NCI-H2196 (cell line): ENCODE measurements around the gene BLACAT1.

Experiments used
- DNase-seq: peaks from one replicate; lab custom pipeline; 2025; ENCODE audit not compliant: unreplicated experiment; lab: John Stamatoyannopoulos, UW

Gene BLACAT1

DNA sequence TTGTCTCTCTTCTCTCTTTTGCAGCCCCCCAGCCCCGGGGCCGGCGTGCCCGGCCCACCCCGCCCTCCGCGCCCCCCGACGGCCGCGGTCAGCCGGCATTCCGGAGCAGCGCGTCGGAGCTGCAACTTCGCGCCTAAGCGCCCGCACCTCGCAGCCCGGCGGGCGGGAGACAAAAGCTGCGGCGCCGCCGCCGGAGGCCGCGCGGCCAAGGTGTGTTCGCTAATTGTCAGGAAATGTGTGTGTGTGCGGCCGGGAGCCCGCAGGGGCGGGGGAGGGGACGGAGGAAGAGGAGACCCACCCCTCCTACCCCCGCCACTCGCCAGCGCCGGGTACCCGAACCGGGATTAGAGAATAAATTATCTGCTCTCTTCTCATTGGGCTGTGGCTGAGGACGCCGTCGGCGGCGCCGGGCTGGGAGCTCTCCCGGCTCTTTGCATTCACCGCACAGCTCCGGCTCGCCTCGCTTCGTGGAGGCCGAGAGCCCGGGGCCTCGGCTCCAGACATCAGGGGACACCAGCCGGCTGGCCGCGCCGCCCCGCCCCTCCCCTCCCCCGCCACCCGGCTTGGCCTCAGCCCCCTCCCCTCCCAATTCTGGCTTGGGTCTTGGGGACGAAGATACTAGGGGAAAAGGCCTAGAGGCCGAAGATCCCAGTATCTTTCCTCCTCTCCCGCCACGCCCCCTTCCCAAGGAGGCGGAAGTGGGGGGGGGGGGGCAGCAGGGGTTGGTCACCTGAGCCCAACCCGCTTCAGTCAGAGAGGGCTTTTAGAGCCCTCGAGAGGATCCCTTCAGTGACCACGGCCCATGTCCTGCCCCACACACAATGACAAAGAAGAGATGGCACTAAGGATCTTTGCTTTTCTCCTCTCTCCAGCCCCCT is 1.3 kb upstream of the BLACAT1 start:
- DNase-seq, result peak; percentile 62

DNA sequence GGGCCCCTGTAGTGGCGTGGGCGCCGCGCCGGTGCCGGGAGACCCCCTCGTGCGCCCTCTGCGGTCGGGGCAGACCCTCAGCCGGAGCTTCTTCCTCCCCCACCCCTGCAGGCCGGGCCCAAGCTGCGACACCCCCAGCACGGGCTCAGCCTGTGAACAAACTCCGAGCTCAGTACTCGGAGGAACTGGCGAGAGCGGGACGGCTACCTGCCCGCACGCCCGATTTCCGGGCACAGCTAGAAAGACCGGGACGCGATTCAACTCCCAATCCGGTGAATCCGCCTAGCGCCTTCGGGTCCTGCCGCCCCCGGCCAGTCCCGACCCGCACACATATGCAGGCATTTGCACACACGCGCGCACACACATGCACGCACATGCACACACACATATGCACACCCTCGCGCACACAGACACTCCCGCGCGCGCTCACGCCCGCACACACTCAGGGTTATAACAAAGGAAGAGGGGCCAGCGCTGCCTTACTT is 580 bp upstream of the BLACAT1 start:
- DNase-seq, result peak; percentile 21

DNA sequence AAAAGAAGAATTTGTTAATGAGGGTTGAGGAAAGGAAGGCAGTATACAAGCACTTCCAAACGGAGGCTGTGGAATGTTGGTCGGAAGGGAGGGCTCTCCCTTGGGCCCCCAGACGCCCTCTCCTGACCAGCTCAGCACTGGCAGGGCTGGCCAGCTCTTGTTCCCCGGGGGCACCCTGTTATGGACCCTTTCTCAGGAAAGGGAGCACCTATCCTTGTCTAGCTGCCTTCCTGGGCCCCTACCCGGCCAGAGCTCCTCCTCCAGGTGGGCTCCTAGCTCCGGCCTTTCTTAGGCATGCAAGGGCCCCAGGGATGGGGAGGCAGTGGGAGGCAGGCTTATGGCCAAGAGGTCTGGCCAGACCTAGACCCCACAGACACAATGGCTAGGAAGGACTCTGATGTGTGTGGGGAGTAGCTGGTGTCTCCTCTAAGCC is 926 bp downstream of the BLACAT1 start:
- no peak for DNase-seq

DNA sequence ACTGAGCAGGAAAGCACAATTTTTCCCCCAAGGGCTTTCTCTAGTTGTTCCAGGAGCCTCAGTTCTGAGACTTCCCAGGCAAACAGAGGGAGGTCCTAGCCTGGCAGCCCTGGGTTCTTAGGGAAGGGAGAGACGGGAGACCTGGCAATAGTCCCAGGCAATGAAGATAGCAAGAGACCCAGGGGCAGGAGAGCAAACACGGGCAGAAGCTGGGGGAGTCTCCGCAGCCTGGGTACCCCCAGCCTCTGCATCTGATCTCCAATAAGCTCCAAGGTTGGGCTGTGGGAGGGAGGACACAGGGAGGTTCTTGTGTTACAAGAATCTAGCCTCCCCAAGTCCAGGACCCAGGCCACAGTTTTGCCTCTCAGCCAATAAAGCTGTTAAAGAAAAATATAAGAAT is 2.4 kb downstream of the BLACAT1 start:
- DNase-seq, result no peak

DNA sequence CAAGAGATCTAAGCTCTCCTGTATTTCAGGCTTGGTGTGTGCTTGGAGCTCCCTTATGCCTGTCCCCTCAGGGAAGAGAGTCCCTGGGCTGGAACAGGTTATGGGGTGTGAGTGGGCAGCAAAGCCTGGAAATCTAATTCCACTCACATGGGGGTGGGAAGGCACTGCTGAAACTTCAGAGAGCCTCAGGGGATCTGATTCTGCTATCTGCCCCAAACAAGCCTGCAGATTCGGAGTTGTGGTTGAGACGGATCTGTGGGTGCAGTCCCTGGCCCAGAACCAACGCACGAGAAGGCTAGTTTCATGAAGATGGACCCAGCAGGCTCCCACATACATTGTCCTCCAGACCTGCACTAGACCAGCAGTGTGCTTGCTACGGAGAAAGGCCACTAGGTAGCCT is 2.9 kb downstream of the BLACAT1 start:
- DNase-seq, result no peak

DNA sequence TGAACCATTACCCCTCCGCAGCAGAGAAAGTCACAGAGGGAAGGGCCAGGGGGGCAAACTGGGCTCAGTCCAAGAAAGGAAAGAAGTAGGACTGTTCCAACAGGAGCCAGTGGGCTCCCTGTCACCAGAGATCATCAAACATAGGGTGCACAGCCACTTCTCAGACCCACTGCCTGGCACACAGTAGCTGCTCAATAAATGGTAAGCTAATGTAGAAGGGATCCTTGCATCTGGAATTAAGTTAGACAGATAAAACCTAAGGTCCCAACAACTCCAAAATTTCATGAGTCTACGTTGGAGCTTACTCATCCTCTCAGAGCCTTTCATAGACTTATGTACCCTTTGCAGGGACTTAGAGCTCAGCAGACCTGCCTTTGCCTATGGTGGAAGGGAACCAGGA is 3.5 kb downstream of the BLACAT1 start:
- no peak for DNase-seq

DNA sequence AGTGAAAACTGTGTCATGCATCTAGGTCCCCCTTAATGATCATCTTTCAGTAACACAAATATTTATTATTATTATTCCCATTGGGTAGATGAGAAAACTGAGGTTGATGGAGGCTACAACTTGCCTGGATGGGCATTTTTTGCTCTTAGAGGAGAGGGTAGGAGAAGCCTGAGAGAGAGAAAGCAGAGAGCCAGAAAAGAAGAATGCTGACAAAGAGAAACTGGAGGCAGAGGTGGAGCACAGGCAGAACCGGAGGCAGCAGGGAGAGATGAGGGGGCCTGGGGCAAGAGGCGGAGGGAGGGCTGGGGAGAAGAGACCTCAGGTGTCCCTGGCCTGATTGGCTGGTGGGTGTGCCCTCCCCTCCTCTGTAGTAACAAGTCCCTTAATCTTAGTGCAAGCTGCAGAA is 4.1 kb downstream of the BLACAT1 start:
- no peak for DNase-seq

DNA sequence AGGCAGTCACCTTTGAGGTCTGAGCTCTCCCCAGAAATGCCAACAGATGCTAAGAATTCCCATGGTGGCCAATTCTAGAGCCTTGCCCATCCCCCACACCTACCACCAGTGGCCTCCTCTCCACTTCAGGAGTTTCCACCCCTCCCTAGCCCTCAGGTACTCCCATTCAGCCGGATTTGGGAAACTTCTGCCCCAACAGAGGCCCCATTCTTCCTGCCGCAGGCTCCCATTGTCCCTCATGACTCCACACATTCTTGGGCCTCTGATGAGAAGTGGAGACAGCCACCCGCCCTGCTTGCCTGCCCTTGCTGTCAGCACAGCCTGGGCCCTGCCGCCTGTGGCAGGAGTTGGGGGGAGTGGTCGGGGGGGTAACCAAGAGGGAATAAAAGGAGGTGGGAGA is 4.6 kb downstream of the BLACAT1 start:
- DNase-seq, result no peak

DNA sequence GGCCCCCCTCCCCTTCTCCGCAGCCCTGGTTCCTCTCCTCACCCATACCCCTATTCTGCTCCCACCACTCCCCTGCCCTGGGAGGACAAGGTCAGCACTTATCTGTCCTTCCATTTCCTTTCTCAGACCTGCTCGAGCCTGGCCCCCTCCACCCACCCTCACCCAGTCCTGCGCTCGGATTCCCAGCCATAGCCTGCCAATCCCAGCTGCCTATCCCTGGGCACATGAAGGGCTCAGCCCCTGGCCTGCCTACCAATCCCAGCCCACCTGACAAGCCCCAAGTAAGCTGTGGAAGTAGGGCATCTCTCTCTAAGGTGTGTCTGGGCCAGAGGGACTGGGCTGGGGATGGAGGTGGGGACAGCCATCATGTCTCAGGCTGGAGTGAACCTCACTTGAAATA is 5.4 kb downstream of the BLACAT1 start:
- peak; percentile 37 for DNase-seq

DNA sequence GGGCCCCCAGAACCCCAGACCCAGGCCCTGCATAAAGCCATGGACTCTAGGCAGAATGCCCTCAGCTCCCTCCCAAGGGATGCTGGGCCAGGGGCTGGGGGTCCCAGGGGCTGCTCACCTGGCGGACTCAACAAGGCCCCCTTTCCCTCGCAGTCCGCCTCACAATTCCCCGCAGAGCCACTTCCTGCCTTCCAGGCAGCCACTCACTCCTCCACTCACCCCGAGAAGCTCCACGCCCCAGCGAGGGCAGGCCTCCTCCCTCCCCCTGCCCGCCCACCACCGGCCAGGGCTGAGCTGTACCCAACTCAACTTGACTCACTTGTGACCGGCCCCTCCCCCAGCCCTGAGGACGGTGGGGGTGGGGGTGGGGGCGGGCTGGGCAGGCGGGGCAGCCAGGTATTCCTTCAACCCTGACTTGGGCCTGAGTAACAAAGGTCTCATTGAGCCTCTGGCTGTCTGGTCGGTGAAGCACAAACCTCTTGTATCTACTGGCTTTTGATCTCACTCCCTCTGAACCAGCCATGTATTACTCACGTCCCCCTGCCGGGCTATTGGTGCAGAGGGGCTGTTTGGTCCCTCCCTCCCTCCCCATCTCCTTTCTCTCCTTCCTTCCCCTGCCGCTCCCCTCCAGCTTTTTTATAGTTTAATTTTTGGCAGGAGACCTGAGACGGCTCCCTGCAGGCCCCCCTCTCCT is 5.9 kb downstream of the BLACAT1 start:
- peak; percentile 60 for DNase-seq

DNA sequence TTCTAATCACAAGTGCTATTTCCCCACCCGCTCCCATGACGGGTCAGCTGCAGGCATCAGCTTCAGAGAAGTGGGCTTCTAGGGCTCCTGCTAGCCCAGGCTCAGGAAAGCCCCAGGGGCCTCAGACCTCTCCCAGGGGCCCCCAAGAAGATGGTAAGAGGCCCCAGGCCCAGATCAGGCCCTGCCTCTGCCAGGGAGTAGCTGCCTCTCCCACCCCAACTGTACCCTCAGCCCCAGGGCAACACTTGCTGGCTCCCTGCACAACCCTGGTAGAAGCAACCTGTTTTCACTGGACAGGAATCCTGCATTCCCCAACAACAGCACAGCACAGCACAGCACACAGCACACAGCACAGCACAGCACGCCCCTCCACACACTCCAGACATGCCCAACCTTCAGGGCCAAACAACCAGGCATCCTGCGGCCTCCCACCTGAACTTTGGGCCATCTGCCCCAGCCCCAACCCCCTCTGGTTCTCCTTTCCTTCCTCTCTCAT is 6.5 kb downstream of the BLACAT1 start:
- DNase-seq, result no peak

DNA sequence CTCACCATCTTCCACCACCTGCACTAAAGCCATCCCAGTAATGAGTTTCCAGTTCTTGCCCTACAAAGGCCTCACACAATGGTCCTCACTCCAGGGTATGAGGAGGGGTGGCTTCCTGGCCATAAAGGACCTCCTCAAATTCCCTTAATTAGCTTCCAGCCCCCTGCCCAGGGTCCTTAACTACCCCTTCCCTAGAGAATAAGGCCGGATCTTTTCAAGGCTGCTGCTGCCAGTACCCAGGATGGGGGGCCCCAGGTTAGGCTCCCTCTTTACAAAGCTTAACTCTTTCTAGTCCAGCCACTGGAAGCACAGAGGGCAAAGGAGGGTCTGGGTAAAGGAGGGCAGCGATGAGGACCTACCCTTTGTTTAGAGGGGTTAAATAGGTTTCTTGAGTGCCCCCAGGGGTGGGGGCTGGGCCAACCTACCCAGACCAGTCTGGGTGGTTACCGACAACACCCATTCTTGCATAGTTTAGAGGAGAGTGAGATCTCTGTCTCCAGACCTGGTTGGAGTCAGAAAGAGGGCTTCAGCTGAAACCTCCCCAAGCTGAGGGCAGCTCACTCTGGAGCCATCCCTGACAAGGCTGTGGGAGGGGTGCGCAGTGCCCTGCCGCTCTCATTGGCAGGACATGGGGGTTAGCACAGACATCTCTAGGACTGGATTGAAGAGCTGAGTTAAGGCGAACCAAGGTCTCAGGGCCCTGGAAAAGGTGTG is 7.1 kb downstream of the BLACAT1 start:
- DNase-seq, result no peak

DNA sequence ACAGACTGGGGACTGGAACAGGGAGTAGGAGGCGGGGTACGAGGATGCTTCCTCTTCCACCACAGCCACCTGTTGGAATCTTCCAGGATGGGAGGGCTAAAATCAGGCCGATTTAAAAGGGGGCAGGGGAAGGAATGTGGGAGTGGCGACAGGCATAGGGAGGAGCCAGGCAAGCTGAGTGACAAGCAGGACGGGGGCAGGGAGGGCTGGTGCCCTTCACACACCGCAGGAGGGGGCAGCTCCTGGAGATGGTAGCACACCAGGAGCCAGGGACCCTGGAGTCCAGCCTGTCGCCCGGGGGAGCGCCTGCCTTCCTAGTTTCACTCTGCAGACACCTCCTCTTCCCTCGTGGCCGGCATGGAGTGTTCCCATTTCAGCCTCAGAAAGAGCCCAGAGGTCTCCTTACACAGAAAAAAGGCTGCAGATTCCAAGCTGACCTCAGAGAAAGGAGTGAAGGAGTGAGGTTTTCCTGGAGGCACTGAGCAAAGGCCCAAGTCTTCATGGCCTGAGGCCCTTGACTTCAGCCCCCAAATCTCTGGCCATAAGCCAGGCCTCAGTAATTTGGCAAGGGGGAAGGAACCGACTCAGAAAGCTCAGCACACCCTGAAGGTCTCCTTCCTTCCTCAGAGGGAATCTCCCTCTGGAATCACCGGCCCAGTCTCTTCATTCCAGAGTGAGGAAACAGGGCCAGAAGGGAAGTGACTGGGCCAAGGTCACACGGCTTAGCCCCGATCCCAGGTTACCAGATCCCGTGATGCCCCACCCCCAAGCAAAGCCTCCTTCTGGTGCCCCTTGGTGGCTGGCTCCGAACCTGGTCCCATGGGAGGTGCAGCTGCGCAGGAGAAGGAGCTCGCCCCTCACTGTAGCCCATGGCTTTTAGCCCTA is 8.1 kb downstream of the BLACAT1 start:
- no peak for DNase-seq

DNA sequence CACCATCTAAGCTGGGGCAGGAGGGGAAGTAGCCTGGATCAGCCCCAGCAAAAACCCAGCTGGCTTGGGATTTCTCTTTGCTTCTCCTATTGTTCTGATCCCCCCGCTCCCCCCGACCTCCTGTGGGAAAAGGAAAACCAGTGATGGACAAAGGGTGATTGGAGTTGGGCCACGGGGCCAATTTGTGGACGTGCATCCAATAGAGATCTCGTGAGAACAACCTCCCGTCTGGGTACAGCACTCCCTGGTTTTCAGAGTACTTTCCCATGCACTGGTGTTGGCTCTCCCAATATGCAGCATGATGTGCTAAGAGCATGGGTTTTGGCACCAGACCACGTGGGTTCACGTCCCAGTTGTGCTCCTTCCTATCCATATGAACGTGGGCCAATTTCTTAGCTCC is 9.0 kb downstream of the BLACAT1 start:
- DNase-seq, result no peak

DNA sequence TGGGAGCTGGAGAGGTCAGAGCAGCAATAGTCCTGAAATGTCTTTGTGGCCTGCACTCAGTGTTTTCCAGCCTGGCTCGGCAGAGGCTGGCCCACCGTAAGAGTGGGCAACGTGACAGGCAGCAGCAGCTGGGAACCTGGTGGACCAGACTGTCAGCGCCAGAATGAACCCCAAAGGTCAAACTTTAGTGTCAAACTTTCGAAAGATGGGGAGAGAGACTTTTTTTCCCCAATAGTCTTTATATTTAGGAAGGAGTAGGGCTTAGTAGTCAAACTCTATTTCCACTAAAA is 10.3 kb downstream of the BLACAT1 start:
- no peak for DNase-seq

DNA sequence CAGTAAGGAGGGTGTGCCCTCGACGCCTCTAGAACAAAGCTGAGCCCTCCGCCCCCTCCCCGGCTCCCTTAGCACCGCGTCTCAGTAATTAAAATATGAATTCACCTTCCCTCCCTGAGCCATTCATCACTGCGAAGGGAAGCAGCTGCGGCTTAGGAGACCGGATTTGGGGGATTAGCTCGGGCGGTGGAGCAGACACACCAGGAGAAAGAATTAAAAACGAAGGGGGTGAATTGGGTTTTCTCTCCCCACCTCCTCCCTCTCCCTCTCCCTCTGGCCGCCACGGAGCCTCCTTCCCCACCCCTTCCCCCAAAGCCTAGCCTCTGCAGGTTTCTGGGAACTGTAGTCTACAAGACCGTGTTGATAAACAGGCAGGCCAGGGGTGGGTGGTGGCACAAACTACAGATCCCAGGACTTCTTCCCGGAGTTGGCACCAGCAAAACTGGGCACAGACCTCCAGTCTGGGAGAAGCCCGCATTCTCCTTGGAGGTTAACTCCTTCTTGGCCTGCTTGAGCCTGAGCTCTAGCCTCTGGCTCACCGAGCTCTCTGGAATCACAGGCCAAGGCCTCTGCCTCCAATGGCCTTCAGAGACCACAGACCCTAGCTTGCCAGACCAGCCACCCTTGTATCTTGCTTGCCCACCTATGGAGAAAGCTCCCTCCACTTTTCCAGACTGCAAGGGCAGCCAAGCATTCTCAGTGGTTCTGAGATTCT is 10.8 kb downstream of the BLACAT1 start:
- no peak for DNase-seq

DNA sequence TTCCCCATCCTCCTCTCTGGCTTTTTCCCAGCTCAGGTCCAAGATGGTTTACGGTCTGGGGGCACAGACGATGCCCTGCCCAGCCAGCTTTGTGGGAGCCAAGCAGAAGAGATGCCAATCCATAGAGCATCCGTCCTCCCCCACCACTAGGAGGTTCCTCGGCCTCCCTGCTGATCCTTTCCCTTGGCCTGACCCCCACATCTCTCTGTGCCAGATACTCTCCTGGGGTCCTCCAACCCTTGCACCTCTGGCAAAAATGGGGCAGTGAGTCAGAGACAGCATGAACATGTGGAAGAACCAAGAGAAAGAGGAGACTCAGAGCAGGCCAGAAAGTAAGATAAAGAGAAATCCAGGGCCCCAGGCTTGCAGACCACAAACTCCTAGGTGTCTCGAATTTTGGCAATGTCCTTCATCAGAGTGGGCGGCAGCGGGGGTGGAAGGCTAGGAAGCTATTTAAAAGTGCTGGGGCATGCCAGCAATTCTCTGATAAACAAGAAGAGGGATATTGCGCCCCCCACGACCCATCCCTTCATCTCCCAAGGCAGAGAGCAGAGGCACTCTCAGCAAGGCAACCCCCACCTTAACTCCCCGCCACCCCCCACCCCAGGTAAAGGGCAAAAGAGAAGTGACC is 11.4 kb downstream of the BLACAT1 start:
- no peak for DNase-seq

DNA sequence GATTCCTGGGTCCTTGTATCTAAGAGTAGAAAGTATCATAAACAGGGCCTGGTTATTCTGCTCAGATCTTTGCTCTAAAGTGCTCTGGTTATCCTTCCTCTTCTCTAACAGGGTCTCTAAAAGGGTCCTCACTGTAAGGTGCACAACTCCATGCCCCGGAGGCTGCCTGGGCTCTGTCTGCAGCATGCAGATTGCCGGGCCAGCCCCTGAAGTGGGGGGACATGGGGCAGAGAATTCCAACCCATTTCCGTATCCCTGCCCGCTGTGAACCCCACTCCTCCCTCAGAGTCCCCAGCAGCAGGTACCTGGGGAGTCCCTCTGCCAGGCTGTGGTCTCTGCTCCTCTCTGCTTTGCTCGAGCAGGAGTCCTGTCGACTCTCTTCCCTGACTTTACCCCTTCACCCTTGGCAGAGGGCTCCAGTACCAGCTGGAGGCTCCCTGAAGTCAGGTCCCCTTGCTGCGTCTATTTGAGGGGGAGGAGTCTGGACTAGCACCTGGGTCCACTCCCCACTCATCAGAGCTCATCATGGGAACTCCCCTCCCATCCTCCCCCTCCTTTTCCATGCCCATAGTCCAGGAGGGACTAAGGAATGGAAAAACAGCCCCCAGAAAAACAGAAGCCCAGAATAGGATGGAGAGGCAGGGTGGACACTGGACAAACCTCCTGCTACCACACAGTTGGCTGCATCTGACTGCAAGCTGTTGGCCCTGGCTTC is 12.1 kb downstream of the BLACAT1 start:
- no peak for DNase-seq
